SJCRH30 (cell line): ENCODE measurements around the gene VHLL. TPM values are rescaled to one million over a fixed set of nuclear protein-coding genes. Genes with fewer than 3 reads are reported as not detected.

Source experiments
- DNase-seq, 2 experiments: peaks; one replicate each; pipeline ENCODE4 v3.0.0-alpha.2; 2015 to 2020
- H3K27ac ChIP-seq: fragments of 250-450 bp; sonication (Bioruptor Pico); 2 replicates; pipeline ENCODE4 v1.5.1; 2020; ENCODE audit warnings: mild to moderate bottlenecking, moderate library complexity
- H3K27me3 ChIP-seq: fragments of 250-450 bp; sonication (Bioruptor Pico); 2 replicates; pipeline ENCODE4 v1.5.1; 2020; ENCODE audit warnings: mild to moderate bottlenecking, moderate library complexity
- H3K36me3 ChIP-seq: fragments of 250-450 bp; sonication (Bioruptor Pico); 2 replicates; pipeline ENCODE4 v1.5.1; 2020; ENCODE audit warnings: mild to moderate bottlenecking, moderate library complexity
- H3K4me1 ChIP-seq: fragments of 250-450 bp; sonication (Bioruptor Pico); 2 replicates; pipeline ENCODE4 v1.5.1; 2020; ENCODE audit warnings: mild to moderate bottlenecking, moderate library complexity
- H3K4me3 ChIP-seq: fragments of 250-450 bp; sonication (Bioruptor Pico); 2 replicates; pipeline ENCODE4 v1.5.1; 2020; ENCODE audit warnings: mild to moderate bottlenecking, moderate library complexity
- H3K9me3 ChIP-seq: fragments of 250-450 bp; sonication (Bioruptor Pico); replicated peaks from 2 replicates; pipeline ENCODE4 v1.5.1; 2020; ENCODE audit warnings: mild to moderate bottlenecking, moderate library complexity
- total RNA-seq: library from RNA; depleted of rRNA; stranded (reverse); fragments of >200 nt; shearing (Covaris generic); gene quantifications from 2 replicates; pipeline ENCODE4 v1.2.3, GENCODE V29; 2014

The VHLL gene
- total RNA-seq, 1 experiment from 2014 or later, result not detected

- no peak overlapping the region for H3K4me3 ChIP-seq
- DNase-seq, result no peak
- H3K4me1 ChIP-seq, result no peaks in the 10 kb centered on the region
- no peaks in the 10 kb centered on the region for H3K27me3 ChIP-seq
- no peaks in the 10 kb centered on the region for H3K9me3 ChIP-seq
- H3K36me3 ChIP-seq, result peaks cover 78% of the 10 kb centered on the region
- H3K27ac ChIP-seq, result no peak overlapping the region
Measured at GRCh38 chr1:156310962-156311361, 11.9 kb upstream of the VHLL start.

GRCh38 chr1:156308078-156308477 is 9.0 kb upstream of the VHLL start:
- no peaks in the 10 kb centered on the region for H3K27me3 ChIP-seq
- no peaks in the 10 kb centered on the region for H3K4me1 ChIP-seq
- H3K4me3 ChIP-seq, result no peak overlapping the region
- DNase-seq, result no peak
- H3K27ac ChIP-seq, result no peak overlapping the region
- peaks cover 60% of the 10 kb centered on the region for H3K36me3 ChIP-seq
- H3K9me3 ChIP-seq, result no peaks in the 10 kb centered on the region

- H3K36me3 ChIP-seq, result peaks cover 33% of the 10 kb centered on the region
- no peak overlapping the region for H3K27ac ChIP-seq
- H3K4me3 ChIP-seq, result no peak overlapping the region
- no peaks in the 10 kb centered on the region for H3K27me3 ChIP-seq
- no peaks in the 10 kb centered on the region for H3K9me3 ChIP-seq
- H3K4me1 ChIP-seq, result no peaks in the 10 kb centered on the region
- no peak for DNase-seq
Measured at GRCh38 chr1:156305215-156305614, 6.1 kb upstream of the VHLL start.

- no peaks in the 10 kb centered on the region for H3K9me3 ChIP-seq
- no peak for DNase-seq
Measured at GRCh38 chr1:156303241-156303640, 4.1 kb upstream of the VHLL start.

GRCh38 chr1:156295391-156295947 is 3.6 kb downstream of the VHLL start, which contains the start of gene GLMP:
Gene GLMP, minus strand, starts transcription at chr1:156295679. Its CDS starts 34 bp downstream, at chr1:156295645.
- H3K36me3 ChIP-seq, result no peaks in the 10 kb centered on the region
- no peaks in the 10 kb centered on the region for H3K4me1 ChIP-seq
- H3K27ac ChIP-seq, result no peak within 1 kb of the TSS
- peak within 1 kb of the TSS; percentile 51 for H3K4me3 ChIP-seq
- no peaks in the 10 kb centered on the region for H3K9me3 ChIP-seq
- no peaks in the 10 kb centered on the region for H3K27me3 ChIP-seq
- peak in 1 of 2 experiments; percentile 23 for DNase-seq

More at GRCh38 chr1:156303241-156303640, 4.1 kb upstream of the VHLL start:
- H3K4me3 ChIP-seq, result no peak overlapping the region
- H3K27me3 ChIP-seq, result no peaks in the 10 kb centered on the region
- H3K4me1 ChIP-seq, result no peaks in the 10 kb centered on the region
- H3K27ac ChIP-seq, result no peak overlapping the region
- peaks cover 16% of the 10 kb centered on the region for H3K36me3 ChIP-seq

GRCh38 chr1:156293895-156294294 is 5.2 kb downstream of the VHLL start:
- H3K4me3 ChIP-seq, result no peak overlapping the region
- H3K27ac ChIP-seq, result no peak overlapping the region
- H3K4me1 ChIP-seq, result no peaks in the 10 kb centered on the region
- no peak for DNase-seq
- H3K9me3 ChIP-seq, result no peaks in the 10 kb centered on the region
- H3K36me3 ChIP-seq, result no peaks in the 10 kb centered on the region
- H3K27me3 ChIP-seq, result no peaks in the 10 kb centered on the region

GRCh38 chr1:156293098-156293434 is 6.0 kb downstream of the VHLL start:
- Histone ChIP-seq H3K4me1 (no peaks in the 10 kb centered on the region), H3K4me3 (no peak overlapping the region), H3K36me3 (no peaks in the 10 kb centered on the region), H3K9me3 (no peaks in the 10 kb centered on the region), H3K27ac (no peak overlapping the region), H3K27me3 (no peaks in the 10 kb centered on the region)
- DNase-seq, result no peak

- DNase-seq, result no peak
- H3K27me3 ChIP-seq, result no peaks in the 10 kb centered on the region
- H3K4me1 ChIP-seq, result no peaks in the 10 kb centered on the region
- no peaks in the 10 kb centered on the region for H3K9me3 ChIP-seq
- H3K27ac ChIP-seq, result no peak overlapping the region
- no peaks in the 10 kb centered on the region for H3K36me3 ChIP-seq
- H3K4me3 ChIP-seq, result no peak overlapping the region
Measured at GRCh38 chr1:156291226-156292061, 7.7 kb downstream of the VHLL start.

GRCh38 chr1:156289857-156290256 is 9.2 kb downstream of the VHLL start:
- H3K4me1 ChIP-seq, result no peaks in the 10 kb centered on the region
- no peak overlapping the region for H3K4me3 ChIP-seq
- H3K27ac ChIP-seq, result no peak overlapping the region
- no peaks in the 10 kb centered on the region for H3K9me3 ChIP-seq
- DNase-seq, result no peak
- H3K36me3 ChIP-seq, result no peaks in the 10 kb centered on the region
- H3K27me3 ChIP-seq, result no peaks in the 10 kb centered on the region

GRCh38 chr1:156286061-156286460 is 13.0 kb downstream of the VHLL start:
- H3K36me3 ChIP-seq, result no peaks in the 10 kb centered on the region
- no peak for DNase-seq
- H3K27ac ChIP-seq, result no peak overlapping the region
- H3K4me1 ChIP-seq, result peaks cover 7% of the 10 kb centered on the region
- H3K9me3 ChIP-seq, result no peaks in the 10 kb centered on the region
- no peaks in the 10 kb centered on the region for H3K27me3 ChIP-seq
- H3K4me3 ChIP-seq, result no peak overlapping the region

- no peak for DNase-seq
- Histone ChIP-seq H3K36me3 (no peaks in the 10 kb centered on the region), H3K4me1 (peaks cover 9% of the 10 kb centered on the region), H3K9me3 (no peaks in the 10 kb centered on the region), H3K27me3 (no peaks in the 10 kb centered on the region), H3K4me3 (no peak overlapping the region), H3K27ac (no peak overlapping the region)
Measured at GRCh38 chr1:156285437-156285836, 13.7 kb downstream of the VHLL start.

- Histone ChIP-seq H3K4me1 (peaks cover 9% of the 10 kb centered on the region), H3K9me3 (no peaks in the 10 kb centered on the region), H3K4me3 (no peak overlapping the region), H3K27ac (no peak overlapping the region), H3K27me3 (no peaks in the 10 kb centered on the region), H3K36me3 (no peaks in the 10 kb centered on the region)
- no peak for DNase-seq
Measured at GRCh38 chr1:156284757-156285156, 14.3 kb downstream of the VHLL start.

GRCh38 chr1:156284112-156284511 is 15.0 kb downstream of the VHLL start, which contains the start of gene TMEM79:
Gene TMEM79, plus strand, starts transcription at chr1:156284325. Its CDS starts 902 bp downstream, at chr1:156285227.
- H3K9me3 ChIP-seq, result no peaks in the 10 kb centered on the region
- 0 out of 2 replicates have a peak, but pooled peaks cover 2% of the 10 kb centered on the region for H3K36me3 ChIP-seq
- peak within 1 kb of the TSS; percentile 87; the same call in 1 of the 2 replicates for H3K27ac ChIP-seq
- H3K4me1 ChIP-seq, result peaks cover 9% of the 10 kb centered on the region
- no peak for DNase-seq
- no peaks in the 10 kb centered on the region for H3K27me3 ChIP-seq
- peak within 1 kb of the TSS; percentile 91 for H3K4me3 ChIP-seq

GRCh38 chr1:156283521-156283920 is 15.6 kb downstream of the VHLL start:
- no peak for DNase-seq
- no peaks in the 10 kb centered on the region for H3K9me3 ChIP-seq
- H3K4me3 ChIP-seq, result peak overlapping the region; percentile 91
- H3K27ac ChIP-seq, result peak overlapping the region; percentile 87; the same call in 1 of the 2 replicates
- H3K27me3 ChIP-seq, result no peaks in the 10 kb centered on the region
- H3K36me3 ChIP-seq, result peaks cover 4% of the 10 kb centered on the region
- H3K4me1 ChIP-seq, result peaks cover 9% of the 10 kb centered on the region

- H3K9me3 ChIP-seq, result no peaks in the 10 kb centered on the region
- peak; percentile 97 to 98 for DNase-seq
Measured at GRCh38 chr1:156282479-156283222, 16.5 kb downstream of the VHLL start, which contains the start of gene SMG5. Gene SMG5, minus strand, starts transcription at chr1:156282825. Its CDS starts 145 bp downstream, at chr1:156282680.

More at GRCh38 chr1:156282479-156283222, 16.5 kb downstream of the VHLL start, which contains the start of gene SMG5:
- Histone ChIP-seq H3K27ac (peak within 1 kb of the TSS; percentile 87), H3K27me3 (no peaks in the 10 kb centered on the region), H3K36me3 (peaks cover 13% of the 10 kb centered on the region), H3K4me3 (peak within 1 kb of the TSS; percentile 91), H3K4me1 (peaks cover 9% of the 10 kb centered on the region)
